B cell (primary cell): ENCODE measurements around the gene CAMTA1.

Experiments used
- CTCF ChIP-seq: fragments of 200-600 bp; IDR thresholded peaks from one replicate; pipeline ENCODE4 v1.8.0; 2022; ENCODE audit warnings: antibody characterized with exemption, mild to moderate bottlenecking
- EZH2 ChIP-seq: IDR thresholded peaks from 2 replicates; pipeline ENCODE4 v1.6.1; 2012; ENCODE audit warnings: borderline replicate concordance, low read depth, mild to moderate bottlenecking, moderate library complexity, low read length; ENCODE audit not compliant: insufficient read depth, poor library complexity, severe bottlenecking

- TF ChIP-seq CTCF, result no peak
- TF ChIP-seq EZH2, result no peak
These were observed 959.6 kb downstream of the CAMTA1 start for GRCh38 chr1:7744882-7745281.
